ENCODE data around the gene HIKESHI. TPM values are rescaled to one million over a fixed set of nuclear protein-coding genes. Genes with fewer than 3 reads are reported as not detected.

The HIKESHI gene
- total and polyA plus RNA-seq, 2 donors: 55.1 to 70.3 TPM

DNA sequence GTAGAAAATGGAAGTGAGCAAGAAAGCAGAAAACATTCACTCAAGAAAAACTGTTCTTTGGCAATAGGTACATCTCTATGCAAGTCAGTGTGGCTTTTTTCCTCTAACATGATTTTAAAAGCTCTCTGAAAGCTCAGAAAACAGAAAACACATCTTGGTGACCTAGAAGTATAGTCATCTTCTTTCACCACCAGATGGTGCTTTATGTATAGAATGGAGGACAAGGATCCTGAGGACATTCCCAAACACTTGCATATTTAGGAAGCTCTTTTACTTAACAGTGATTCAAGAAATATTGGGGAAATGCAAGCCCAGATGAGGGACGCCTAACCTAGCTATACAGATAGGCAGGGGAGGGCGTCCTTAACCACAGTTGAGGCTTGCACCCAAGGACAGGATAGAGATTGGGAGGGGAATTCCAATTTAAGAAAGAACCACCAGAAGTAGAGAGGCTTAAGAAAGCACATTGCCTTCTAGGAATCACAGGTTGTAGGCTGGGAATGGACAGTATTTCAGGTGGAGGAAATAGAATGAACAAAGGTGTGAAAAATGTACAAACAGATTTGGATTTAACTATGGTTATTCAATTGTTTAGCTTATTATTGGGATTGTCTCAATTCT, 58.8 kb downstream of the HIKESHI start:
- Histone ChIP-seq H3K36me3 (ENCODE audit: control insufficient read depth in 2 of 2, insufficient read depth in 2 of 2, low read length in 1 of 2) (no peaks in the 10 kb centered on the region), H3K27ac (ENCODE audit: low read depth in 1 of 2, low read length in 1 of 2) (no peak overlapping the region), H3K4me1 (ENCODE audit: control insufficient read depth in 2 of 2, insufficient read depth in 2 of 2, low read length in 2 of 2) (no peaks in the 10 kb centered on the region), H3K4me3 (ENCODE audit: low read length in 2 of 2) (no peak overlapping the region), H3K9me3 (ENCODE audit: control insufficient read depth in 2 of 2, insufficient read depth in 1 of 2, low read length in 1 of 2) (no peaks in the 10 kb centered on the region), H3K27me3 (ENCODE audit: control insufficient read depth in 2 of 2, insufficient read depth in 1 of 2, low read length in 1 of 2) (no peaks in the 10 kb centered on the region)
- WGBS: 94% methylated on average over 2 of the region's 2 CpGs
- no peak for DNase-seq (ENCODE audit: low read depth in 6 of 9, low spot score in 9 of 9)

DNA sequence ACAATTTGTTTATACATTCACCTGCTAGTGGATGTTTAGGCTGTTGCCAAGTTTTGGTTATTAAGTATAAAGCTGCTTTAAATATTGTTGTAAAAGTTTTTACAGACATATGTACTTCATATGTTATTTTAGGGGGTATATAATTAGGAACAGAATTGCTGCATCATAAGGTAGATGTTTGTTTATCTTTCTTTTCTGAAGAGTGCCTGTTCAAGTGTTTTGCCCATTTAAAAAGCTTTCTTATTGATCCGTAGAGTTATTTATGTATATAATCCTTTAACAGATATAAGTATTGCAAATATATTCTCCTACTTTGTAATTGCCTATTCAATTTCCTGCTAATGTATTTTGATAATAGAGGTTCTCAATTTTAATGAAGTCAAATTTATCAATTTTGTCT, 61.4 kb downstream of the HIKESHI start:
- Histone ChIP-seq H3K4me1 (ENCODE audit: control insufficient read depth in 2 of 2, insufficient read depth in 2 of 2, low read length in 2 of 2) (no peaks in the 10 kb centered on the region), H3K4me3 (ENCODE audit: low read length in 2 of 2) (no peak overlapping the region), H3K27me3 (ENCODE audit: control insufficient read depth in 2 of 2, insufficient read depth in 1 of 2, low read length in 1 of 2) (no peaks in the 10 kb centered on the region), H3K9me3 (ENCODE audit: control insufficient read depth in 2 of 2, insufficient read depth in 1 of 2, low read length in 1 of 2) (no peaks in the 10 kb centered on the region), H3K27ac (ENCODE audit: low read depth in 1 of 2, low read length in 1 of 2) (no peak overlapping the region), H3K36me3 (ENCODE audit: control insufficient read depth in 2 of 2, insufficient read depth in 2 of 2, low read length in 1 of 2) (no peaks in the 10 kb centered on the region)
- DNase-seq (ENCODE audit: low read depth in 6 of 9, low spot score in 9 of 9): no peak
- 98% methylated on average over 1 of the region's 1 CpG for WGBS

DNA sequence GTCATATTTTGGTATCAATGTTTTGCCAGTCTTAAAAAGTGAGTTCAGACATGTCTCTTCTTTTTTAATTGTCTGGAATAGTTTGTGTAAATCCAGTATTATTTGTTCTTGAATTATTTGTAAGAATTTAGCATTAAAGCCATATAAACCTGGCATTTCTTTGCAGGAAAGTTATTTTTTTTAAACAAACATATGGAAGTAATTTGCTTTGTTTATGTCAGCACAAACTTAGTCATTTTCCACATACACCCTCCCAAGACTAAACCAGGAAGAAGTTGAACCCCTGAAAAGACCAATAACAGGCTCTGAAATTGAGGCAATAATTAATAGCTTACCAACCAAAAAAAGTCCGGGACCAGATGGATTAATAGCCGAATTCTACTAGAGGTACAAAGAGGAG, 63.5 kb downstream of the HIKESHI start:
- Histone ChIP-seq H3K27me3 (ENCODE audit: control insufficient read depth in 2 of 2, insufficient read depth in 1 of 2, low read length in 1 of 2) (no peaks in the 10 kb centered on the region), H3K36me3 (ENCODE audit: control insufficient read depth in 2 of 2, insufficient read depth in 2 of 2, low read length in 1 of 2) (no peaks in the 10 kb centered on the region), H3K4me3 (ENCODE audit: low read length in 2 of 2) (no peak overlapping the region), H3K4me1 (ENCODE audit: control insufficient read depth in 2 of 2, insufficient read depth in 2 of 2, low read length in 2 of 2) (no peaks in the 10 kb centered on the region), H3K9me3 (ENCODE audit: control insufficient read depth in 2 of 2, insufficient read depth in 1 of 2, low read length in 1 of 2) (no peaks in the 10 kb centered on the region), H3K27ac (ENCODE audit: low read depth in 1 of 2, low read length in 1 of 2) (no peak overlapping the region)
- DNase-seq (ENCODE audit: low read depth in 6 of 9, low spot score in 9 of 9): no peak
- 97% methylated on average over 2 of the region's 2 CpGs for WGBS

GRCh38 chr11:86369668-86370067, 67.6 kb downstream of the HIKESHI start:
- Histone ChIP-seq H3K4me3 (ENCODE audit: low read length in 2 of 2) (no peak overlapping the region), H3K36me3 (ENCODE audit: control insufficient read depth in 2 of 2, insufficient read depth in 2 of 2, low read length in 1 of 2) (no peaks in the 10 kb centered on the region), H3K4me1 (ENCODE audit: control insufficient read depth in 2 of 2, insufficient read depth in 2 of 2, low read length in 2 of 2) (peaks cover 0 to 4% of the 10 kb centered on the region in 2 donors), H3K27me3 (ENCODE audit: control insufficient read depth in 2 of 2, insufficient read depth in 1 of 2, low read length in 1 of 2) (peaks cover 0 to 2% of the 10 kb centered on the region in 2 donors), H3K9me3 (ENCODE audit: control insufficient read depth in 2 of 2, insufficient read depth in 1 of 2, low read length in 1 of 2) (no peaks in the 10 kb centered on the region), H3K27ac (ENCODE audit: low read depth in 1 of 2, low read length in 1 of 2) (no peak overlapping the region)
- 97% methylated on average over 7 of the region's 7 CpGs for WGBS
- no peak for DNase-seq (ENCODE audit: low read depth in 6 of 9, low spot score in 9 of 9)

- no peak for DNase-seq (ENCODE audit: low read depth in 6 of 9, low spot score in 9 of 9)
- H3K27me3 ChIP-seq (ENCODE audit: control insufficient read depth in 2 of 2, insufficient read depth in 1 of 2, low read length in 1 of 2): peaks cover 0 to 7% of the 10 kb centered on the region in 2 donors
- H3K4me1 ChIP-seq (ENCODE audit: control insufficient read depth in 2 of 2, insufficient read depth in 2 of 2, low read length in 2 of 2): peaks cover 0 to 4% of the 10 kb centered on the region in 2 donors
- WGBS: 83% methylated on average over 4 of the region's 4 CpGs
- no peaks in the 10 kb centered on the region for H3K9me3 ChIP-seq (ENCODE audit: control insufficient read depth in 2 of 2, insufficient read depth in 1 of 2, low read length in 1 of 2)
- no peak overlapping the region for H3K4me3 ChIP-seq (ENCODE audit: low read length in 2 of 2)
- no peaks in the 10 kb centered on the region for H3K36me3 ChIP-seq (ENCODE audit: control insufficient read depth in 2 of 2, insufficient read depth in 2 of 2, low read length in 1 of 2)
- H3K27ac ChIP-seq (ENCODE audit: low read depth in 1 of 2, low read length in 1 of 2): no peak overlapping the region
Measured at GRCh38 chr11:86370171-86370570, 68.1 kb downstream of the HIKESHI start.

DNA sequence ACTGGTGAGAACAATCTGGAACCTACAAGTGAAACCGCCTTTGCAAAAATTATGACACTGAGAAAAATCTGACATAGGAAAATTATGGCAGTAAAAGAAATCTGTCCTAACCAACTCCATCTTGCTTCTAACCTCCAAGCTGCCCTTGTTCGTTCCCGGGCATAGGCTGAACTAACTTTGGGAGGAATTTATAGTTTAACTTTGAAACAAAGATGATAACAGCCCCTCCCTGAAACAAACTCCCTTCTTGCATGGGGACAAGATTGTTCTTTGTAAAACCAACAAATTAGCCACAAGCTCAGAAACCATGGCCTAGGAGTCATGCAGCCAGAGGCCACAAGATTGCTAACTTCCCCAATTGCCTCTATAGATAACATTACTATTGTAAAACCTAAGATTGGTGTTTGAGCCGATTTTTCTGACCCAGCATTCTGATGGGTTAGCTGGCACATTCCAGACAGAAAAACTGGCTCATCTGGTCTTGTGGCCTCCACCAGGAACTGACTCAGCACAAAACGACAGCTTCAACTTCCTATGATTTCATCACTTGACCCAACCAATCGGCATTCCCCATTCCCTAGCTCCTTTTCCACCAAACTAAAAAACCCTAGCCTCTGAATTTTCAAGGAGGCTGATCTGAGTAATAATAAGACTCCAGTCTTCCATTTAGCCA, 69.0 kb downstream of the HIKESHI start:
- no peak for DNase-seq (ENCODE audit: low read depth in 6 of 9, low spot score in 9 of 9)
- Histone ChIP-seq H3K9me3 (ENCODE audit: control insufficient read depth in 2 of 2, insufficient read depth in 1 of 2, low read length in 1 of 2) (no peaks in the 10 kb centered on the region), H3K4me1 (ENCODE audit: control insufficient read depth in 2 of 2, insufficient read depth in 2 of 2, low read length in 2 of 2) (peaks cover 0 to 4% of the 10 kb centered on the region in 2 donors), H3K27me3 (ENCODE audit: control insufficient read depth in 2 of 2, insufficient read depth in 1 of 2, low read length in 1 of 2) (peaks cover 0 to 7% of the 10 kb centered on the region in 2 donors), H3K27ac (ENCODE audit: low read depth in 1 of 2, low read length in 1 of 2) (no peak overlapping the region), H3K36me3 (ENCODE audit: control insufficient read depth in 2 of 2, insufficient read depth in 2 of 2, low read length in 1 of 2) (no peaks in the 10 kb centered on the region), H3K4me3 (ENCODE audit: low read length in 2 of 2) (no peak overlapping the region)
- 69% methylated on average over 6 of the region's 6 CpGs for WGBS

DNA sequence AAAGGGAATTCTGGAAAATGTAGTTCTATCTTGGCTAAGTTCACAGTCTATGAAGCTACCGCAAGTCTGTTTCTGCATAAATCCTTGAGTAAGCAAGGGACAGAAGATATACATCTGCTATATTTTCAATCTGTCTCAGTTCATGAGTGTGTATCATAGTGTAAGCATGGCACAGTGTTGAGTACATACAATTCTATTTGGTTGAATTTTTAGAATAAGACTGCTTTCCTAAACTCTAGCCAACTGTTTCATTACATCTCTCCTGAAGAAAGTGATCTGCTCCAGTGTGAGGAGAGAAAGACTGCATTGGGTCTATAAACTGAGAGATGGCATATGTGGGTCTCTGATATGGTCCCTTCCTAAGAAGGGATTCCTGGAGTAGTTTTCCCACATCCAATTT, 70.0 kb downstream of the HIKESHI start:
- Histone ChIP-seq H3K27me3 (ENCODE audit: control insufficient read depth in 2 of 2, insufficient read depth in 1 of 2, low read length in 1 of 2) (peaks cover 0 to 7% of the 10 kb centered on the region in 2 donors), H3K9me3 (ENCODE audit: control insufficient read depth in 2 of 2, insufficient read depth in 1 of 2, low read length in 1 of 2) (no peaks in the 10 kb centered on the region), H3K36me3 (ENCODE audit: control insufficient read depth in 2 of 2, insufficient read depth in 2 of 2, low read length in 1 of 2) (no peaks in the 10 kb centered on the region), H3K27ac (ENCODE audit: low read depth in 1 of 2, low read length in 1 of 2) (no peak overlapping the region), H3K4me1 (ENCODE audit: control insufficient read depth in 2 of 2, insufficient read depth in 2 of 2, low read length in 2 of 2) (peaks cover 0 to 4% of the 10 kb centered on the region in 2 donors), H3K4me3 (ENCODE audit: low read length in 2 of 2) (no peak overlapping the region)
- WGBS: 100% methylated on average over 1 of the region's 1 CpG
- DNase-seq (ENCODE audit: low read depth in 6 of 9, low spot score in 9 of 9): no peak

GRCh38 chr11:86372586-86372985, 70.5 kb downstream of the HIKESHI start:
- no peak for DNase-seq (ENCODE audit: low read depth in 6 of 9, low spot score in 9 of 9)

DNA sequence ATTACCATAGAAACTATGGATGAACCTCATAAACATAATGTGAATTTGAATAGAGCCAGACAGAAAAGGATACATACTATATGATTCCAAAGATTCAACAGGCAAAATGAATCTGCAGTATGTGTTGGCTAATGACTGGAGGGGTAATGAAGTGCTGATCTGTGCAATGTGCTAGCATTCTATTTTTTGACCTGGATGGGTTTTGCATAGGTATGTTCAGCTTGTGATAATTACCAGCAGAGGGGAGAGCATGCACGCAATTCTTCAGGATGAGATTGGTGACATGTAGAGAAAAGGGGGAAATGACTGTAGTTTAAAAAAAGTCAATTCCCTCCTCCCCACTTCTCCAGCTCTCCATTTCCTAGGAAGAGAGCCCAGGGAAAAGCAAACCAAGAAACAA, 72.0 kb downstream of the HIKESHI start:
- Histone ChIP-seq H3K36me3 (ENCODE audit: control insufficient read depth in 2 of 2, insufficient read depth in 2 of 2, low read length in 1 of 2) (no peaks in the 10 kb centered on the region), H3K9me3 (ENCODE audit: control insufficient read depth in 2 of 2, insufficient read depth in 1 of 2, low read length in 1 of 2) (no peaks in the 10 kb centered on the region), H3K4me1 (ENCODE audit: control insufficient read depth in 2 of 2, insufficient read depth in 2 of 2, low read length in 2 of 2) (peaks cover 0 to 4% of the 10 kb centered on the region in 2 donors), H3K27me3 (ENCODE audit: control insufficient read depth in 2 of 2, insufficient read depth in 1 of 2, low read length in 1 of 2) (peaks cover 0 to 7% of the 10 kb centered on the region in 2 donors), H3K27ac (ENCODE audit: low read depth in 1 of 2, low read length in 1 of 2) (no peak overlapping the region), H3K4me3 (ENCODE audit: low read length in 2 of 2) (no peak overlapping the region)
- WGBS: 41% methylated on average over 1 of the region's 1 CpG
- no peak for DNase-seq (ENCODE audit: low read depth in 6 of 9, low spot score in 9 of 9)

More at GRCh38 chr11:86372586-86372985, 70.5 kb downstream of the HIKESHI start:
- no peak overlapping the region for H3K27ac ChIP-seq (ENCODE audit: low read depth in 1 of 2, low read length in 1 of 2)
- peaks cover 0 to 7% of the 10 kb centered on the region in 2 donors for H3K27me3 ChIP-seq (ENCODE audit: control insufficient read depth in 2 of 2, insufficient read depth in 1 of 2, low read length in 1 of 2)
- H3K36me3 ChIP-seq (ENCODE audit: control insufficient read depth in 2 of 2, insufficient read depth in 2 of 2, low read length in 1 of 2): no peaks in the 10 kb centered on the region
- no peaks in the 10 kb centered on the region for H3K9me3 ChIP-seq (ENCODE audit: control insufficient read depth in 2 of 2, insufficient read depth in 1 of 2, low read length in 1 of 2)
- H3K4me1 ChIP-seq (ENCODE audit: control insufficient read depth in 2 of 2, insufficient read depth in 2 of 2, low read length in 2 of 2): peaks cover 0 to 4% of the 10 kb centered on the region in 2 donors
- H3K4me3 ChIP-seq (ENCODE audit: low read length in 2 of 2): no peak overlapping the region
